NOMO-1 (cell line): ENCODE data around the gene LRRN4.
A peak's percentile ranks its signal among the peaks of the same experiment; 100 is the strongest.
"Not testable (repeated sequence)": the region's sequence is repeated elsewhere in the genome, so short reads cannot be mapped to it uniquely, and the experiment has no call there.

Source experiments
- DNase-seq, 2 experiments: peaks; one replicate each; lab custom pipeline; 2025; ENCODE audit not compliant: unreplicated experiment in 2 of 2; lab: John Stamatoyannopoulos, UW

Gene LRRN4

DNA sequence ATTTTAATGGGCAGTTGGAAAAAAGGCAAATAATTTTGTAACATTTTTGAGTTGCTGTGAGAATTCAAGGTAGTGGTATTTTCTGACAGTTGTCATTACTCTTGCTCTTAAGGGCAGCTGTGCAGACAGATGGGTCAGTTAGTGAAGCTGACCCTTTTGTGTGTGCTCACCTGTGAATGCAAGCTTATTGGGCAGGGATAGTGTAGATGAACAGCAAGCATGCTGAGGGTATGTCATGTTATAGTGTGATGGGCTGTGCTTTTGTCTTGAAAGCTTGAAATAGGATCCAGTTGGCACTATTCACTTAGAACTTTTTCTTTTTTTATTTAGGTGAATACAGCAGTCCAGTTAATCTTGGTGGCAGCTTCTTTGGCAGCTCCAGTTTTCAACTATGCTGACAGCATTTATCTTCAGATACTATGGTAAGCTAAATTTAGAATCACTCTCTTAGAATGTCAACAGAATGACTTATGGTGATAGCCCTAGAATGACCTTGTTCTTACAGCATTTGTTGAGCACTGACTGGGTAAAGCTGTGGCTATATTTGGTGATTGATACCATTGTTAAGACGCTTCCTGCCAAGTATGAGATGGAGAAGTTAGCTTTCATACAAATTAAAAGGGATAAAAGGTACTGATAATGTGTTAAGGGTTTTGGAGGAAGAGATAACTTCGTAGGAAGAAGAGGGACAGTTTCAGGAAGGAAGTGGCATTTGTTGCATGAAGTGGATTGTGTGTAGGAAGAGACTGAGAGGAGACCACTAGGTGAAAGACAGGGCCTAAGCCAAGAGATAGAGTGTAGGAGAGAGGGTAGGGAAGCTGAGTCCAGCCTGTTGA is 19.5 kb downstream of the LRRN4 start:
- DNase-seq: peak in 1 of 2 experiments; percentile 19

GRCh38 chr20:6032907-6033306 is 21.0 kb downstream of the LRRN4 start:
- DNase-seq: not testable (repeated sequence)

- DNase-seq: no peak
These were observed 23.3 kb downstream of the LRRN4 start for GRCh38 chr20:6030453-6031080.

DNA sequence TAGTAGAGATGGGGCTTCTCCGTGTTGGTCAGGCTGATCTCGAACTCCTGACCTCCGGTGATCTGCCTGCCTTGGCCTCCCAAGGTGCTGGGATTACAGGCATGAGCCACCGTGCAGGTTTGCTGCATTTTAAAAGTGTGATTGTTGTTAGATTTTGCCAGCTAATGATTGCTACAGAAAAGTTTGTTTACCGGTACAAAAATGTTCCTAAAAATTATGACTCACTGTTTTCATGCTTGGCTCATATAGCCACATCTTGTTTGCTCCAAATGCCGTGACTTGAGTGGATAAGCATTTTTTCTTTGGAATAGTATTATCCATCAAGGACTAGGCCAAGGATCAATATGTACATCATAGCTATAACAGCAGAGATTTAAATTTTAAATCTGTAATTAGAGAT is 24.3 kb downstream of the LRRN4 start:
- DNase-seq: no peak

DNA sequence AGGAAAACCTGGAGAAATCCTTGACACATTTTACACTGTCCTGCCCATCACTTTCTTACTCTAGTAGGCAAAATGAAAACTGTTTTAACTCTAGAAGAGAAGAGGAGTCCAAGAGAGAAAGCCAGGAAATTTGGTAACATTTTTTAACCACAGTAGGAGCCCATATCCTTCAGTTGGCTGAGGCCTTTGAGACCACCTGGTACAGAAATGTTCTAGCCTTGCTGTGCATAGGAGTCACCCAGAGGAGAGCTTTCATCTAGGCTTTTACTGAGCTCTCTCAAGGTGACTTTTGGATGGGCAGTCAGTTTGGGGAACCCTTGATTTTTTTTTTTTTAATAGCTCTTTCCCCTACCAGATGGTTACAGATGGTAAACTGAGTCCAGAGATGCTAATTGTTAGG is 25.0 kb downstream of the LRRN4 start:
- no peak for DNase-seq

DNA sequence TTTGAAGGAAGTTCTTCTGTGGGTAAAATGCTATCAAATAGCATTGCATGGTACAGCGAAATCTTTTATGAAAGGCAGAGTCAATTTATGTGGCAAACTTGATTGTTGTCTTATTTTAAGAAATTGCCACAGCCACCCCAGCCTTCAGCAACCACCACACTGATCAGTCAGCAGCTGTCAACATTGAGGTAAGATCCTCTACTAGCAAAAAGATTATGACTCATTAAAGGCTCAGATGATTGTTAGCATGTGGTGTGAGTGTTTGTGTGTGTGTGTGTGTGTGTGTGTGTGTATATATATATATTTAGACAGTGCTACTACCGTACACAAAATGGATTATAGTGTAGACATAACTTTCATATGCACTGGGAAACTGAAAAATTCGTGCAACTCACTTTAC is 27.8 kb downstream of the LRRN4 start:
- DNase-seq: no peak

GRCh38 chr20:6024768-6025167 is 29.1 kb downstream of the LRRN4 start:
- DNase-seq: no peak

GRCh38 chr20:6017880-6018279 is 36.0 kb downstream of the LRRN4 start:
- DNase-seq: no peak

DNA sequence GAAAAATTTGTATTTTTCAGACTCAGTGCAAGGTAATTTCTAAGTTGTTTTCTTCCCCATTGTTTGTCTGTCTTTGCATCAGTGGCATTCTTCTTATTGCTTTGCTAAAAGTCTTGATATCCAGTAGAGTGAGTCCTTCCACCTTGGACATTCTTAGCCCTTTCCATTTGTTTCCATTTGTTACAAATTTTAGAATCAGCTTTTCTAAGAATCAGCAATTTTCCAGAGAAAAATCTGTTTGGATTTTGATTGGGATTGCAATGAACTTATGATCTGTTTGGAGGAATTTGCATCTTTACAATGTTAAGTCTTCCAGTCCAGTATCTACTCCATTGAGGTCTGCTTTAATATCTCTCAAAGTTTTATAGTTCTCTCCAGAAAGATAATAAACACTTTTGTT is 36.4 kb downstream of the LRRN4 start:
- no peak for DNase-seq

DNA sequence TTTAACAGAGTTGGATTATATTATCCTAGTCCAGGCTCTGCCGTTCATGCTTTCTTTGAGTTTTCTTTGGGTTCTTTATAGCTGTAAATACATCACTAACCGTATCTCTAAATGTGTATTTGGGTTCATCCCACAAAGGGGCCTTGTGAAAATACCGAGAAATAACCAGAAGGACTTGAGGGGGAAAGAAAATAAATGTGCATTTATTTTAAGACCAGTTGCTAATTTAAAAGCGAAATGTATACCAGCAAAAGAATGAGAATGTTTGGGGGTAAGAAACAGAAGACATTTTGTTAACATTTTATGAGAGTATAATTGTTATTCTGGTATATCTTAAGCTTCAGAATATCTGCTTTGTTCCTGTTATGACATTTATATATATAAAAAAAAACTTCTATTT is 38.9 kb downstream of the LRRN4 start:
- no peak for DNase-seq

DNA sequence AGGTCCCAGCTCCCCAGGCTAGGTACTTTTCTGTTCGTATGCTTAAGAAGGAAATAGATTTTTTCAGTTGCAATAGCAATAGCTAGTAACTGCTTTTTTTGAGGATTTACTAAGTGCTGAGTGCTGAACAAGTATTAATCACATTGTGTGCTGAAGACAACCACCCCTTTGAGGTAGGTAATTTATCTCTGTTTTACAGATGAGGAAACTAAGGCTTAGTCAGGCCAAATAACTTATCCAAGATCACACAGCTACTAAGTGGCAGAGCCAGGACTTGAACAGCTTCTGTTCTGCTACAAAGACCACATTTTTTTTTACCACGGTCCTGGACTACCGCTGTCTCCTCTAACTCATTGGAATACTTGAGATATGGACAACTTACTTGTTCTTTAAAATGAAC is 39.8 kb downstream of the LRRN4 start:
- DNase-seq: no peak

- no peak for DNase-seq
These were observed 41.7 kb downstream of the LRRN4 start for GRCh38 chr20:6012179-6012578.

DNA sequence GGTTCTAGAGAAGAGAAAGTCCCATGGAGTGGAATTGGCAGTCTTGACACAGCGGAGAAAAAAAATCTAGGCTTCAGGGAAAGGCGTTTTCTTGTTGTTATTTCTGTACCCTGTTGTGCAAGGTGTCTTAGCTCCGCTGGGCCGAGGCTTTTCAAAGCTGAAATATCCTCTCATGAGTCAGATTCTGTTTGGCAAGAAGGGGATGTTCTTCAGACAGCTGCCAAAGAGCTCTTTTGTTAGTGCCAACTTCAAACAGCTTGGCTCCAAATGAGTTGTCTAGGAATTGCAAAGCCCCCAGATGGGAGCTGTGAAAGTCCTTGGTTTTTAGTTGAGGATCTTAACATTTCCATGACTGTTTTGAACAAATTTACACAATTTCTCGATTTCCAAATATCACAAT is 45.6 kb downstream of the LRRN4 start:
- peak; percentile 88 to 90 for DNase-seq

GRCh38 chr20:6007529-6008103 is 46.2 kb downstream of the LRRN4 start:
- no peak for DNase-seq

DNA sequence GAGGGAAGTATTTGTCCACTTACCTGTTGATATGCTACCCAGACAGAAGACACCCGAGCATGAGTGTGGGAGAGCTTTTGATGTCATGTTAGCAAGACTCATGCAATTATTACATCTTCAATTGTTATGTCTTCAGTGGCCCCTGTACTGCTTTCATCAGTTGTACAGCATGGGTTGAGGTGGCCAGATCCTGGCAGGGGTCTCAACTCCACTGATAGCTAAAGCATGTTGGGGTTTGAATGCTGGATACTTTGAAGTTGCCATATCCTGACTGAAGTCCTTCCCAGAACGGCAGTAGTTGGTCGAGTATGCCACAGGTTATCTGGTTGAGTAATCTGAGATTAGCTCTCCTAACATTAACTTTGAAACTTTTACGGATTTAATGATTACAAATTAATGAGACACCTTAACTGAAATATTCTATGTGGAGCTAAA is 46.7 kb downstream of the LRRN4 start:
- peak in 1 of 2 experiments; percentile 22 for DNase-seq

- DNase-seq: no peak
These were observed 47.3 kb downstream of the LRRN4 start for GRCh38 chr20:6006603-6006949.

DNA sequence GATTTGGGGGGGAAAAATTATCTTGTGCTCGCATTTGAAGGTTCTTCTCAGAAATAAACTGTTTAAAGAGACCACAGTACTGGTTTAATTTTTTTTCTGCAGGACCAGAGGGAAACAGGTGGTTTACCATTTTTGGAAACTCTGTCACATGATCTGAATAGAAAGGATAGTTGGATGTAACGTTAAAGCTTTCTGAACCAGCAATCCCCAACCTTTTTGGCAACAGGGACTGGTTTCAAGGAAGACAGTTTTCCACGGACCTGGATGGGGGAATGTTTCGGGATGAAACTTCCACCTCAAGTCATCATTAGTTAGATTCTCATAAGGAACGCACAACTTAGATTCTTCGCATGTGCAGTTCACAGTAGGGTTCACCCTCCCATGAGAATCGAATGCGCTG is 53.0 kb downstream of the LRRN4 start:
- no peak for DNase-seq

DNA sequence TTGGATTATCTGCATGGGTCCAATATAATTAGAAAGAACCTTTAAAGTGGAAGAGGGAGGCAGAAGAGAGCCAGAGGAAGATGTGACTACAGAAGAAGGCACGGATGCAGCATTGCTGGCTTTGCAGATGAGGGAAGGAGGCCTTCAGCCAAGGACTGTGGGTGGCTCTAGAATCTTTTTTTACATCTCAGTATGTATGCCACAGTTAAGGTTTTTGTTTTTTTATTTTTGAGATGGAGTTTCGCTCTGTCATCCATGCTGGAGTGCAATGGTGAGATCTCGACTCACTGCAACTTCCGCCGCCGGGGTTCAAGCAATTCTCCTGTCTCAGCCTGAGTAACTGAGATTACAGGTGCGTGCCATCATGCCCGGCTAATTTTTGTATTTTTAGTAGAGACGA is 54.1 kb downstream of the LRRN4 start:
- DNase-seq: no peak

DNA sequence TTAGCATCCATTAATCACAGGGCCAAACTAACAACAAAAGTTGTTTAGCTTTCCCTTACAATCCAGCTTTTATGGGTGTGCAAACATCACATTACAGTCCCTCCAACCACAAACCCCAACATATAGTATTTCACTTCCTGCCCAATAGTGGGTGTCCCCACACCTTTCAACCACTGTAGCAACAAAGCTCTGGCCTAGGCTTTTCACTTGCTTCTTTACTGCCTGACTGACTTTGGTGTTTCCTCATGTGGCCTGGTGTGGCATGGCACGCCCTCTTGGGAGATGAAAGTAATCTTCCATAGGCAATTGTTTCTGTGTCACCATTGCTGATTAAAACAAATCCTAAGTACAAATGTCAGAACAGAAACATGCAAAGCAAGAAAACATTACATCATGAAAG is 57.1 kb downstream of the LRRN4 start:
- DNase-seq: no peak

DNA sequence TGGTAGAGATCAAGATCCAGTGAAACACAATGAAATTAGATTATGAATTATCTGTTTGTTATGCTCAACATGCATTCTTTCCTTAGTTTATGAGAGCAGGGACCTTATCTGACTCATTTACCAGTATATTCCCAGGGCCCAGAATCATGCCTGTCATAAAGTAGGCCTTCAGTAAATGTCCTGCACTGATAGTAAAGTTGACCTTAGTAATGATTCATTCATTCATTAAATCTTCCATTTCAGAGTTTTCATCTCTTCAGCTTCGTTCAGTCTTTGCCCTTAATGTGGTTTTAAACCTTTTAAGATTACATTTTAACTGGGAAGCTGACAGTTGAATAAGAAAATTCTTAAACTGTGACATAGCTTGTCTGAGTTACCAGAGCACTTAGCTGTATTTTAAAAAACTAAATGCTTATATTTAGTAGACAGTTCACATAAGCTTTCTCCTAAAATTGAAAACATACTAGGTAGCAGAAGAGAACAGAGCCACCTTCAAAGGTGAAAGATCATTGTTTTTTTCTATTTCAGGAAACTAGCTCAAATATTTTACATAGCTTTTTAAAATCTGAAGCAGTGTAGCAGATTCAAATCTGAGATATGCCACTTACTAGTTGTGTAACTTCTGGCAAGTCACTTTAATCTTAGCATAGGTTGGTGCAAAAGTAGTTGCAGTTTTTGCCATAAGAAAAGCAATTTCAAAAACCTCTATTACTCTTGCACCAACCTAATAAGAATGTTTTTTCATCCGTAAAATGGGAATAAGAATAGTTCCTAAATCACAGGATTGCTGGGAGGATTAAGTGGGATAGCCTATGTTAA is 62.0 kb downstream of the LRRN4 start:
- DNase-seq: no peak

GRCh38 chr20:5990946-5991345 is 62.9 kb downstream of the LRRN4 start:
- DNase-seq: no peak
